Glutamatergic neuron (in vitro differentiated cells): ENCODE results near the gene STIM2. TPM values are rescaled to one million over a fixed set of nuclear protein-coding genes. Genes with fewer than 3 reads are reported as not detected.

Experiments
- DNase-seq: peaks from one replicate; pipeline ENCODE4 v3.0.0; 2022
- H3K27ac Mint-ChIP-seq: one replicate; pipeline ENCODE4 v1.8.0; 2020; ENCODE audit warnings: mild to moderate bottlenecking, mixed read lengths, inconsistent platforms; ENCODE audit not compliant: unreplicated experiment
- H3K27me3 Mint-ChIP-seq: one replicate; pipeline ENCODE4 v1.8.0; 2020; ENCODE audit warnings: mild to moderate bottlenecking, moderate library complexity, mixed read lengths, inconsistent platforms; ENCODE audit not compliant: unreplicated experiment
- H3K36me3 Mint-ChIP-seq: one replicate; pipeline ENCODE4 v1.8.0; 2020; ENCODE audit warnings: mild to moderate bottlenecking, mixed read lengths, inconsistent platforms; ENCODE audit not compliant: unreplicated experiment
- H3K4me1 Mint-ChIP-seq: one replicate; pipeline ENCODE4 v1.8.0; 2020; ENCODE audit warnings: mild to moderate bottlenecking, low read depth, mixed read lengths, inconsistent platforms; ENCODE audit not compliant: unreplicated experiment
- H3K4me3 Mint-ChIP-seq: one replicate; pipeline ENCODE4 v1.8.0; 2020; ENCODE audit warnings: mild to moderate bottlenecking, mixed read lengths, inconsistent platforms; ENCODE audit not compliant: unreplicated experiment
- H3K9me3 Mint-ChIP-seq: one replicate; pipeline ENCODE4 v1.8.0; 2020; ENCODE audit warnings: mild to moderate bottlenecking, moderate library complexity, mixed read lengths, inconsistent platforms; ENCODE audit not compliant: unreplicated experiment
- total RNA-seq: library from RNA; stranded (reverse); fragmentation: NEBNext Ultra II Directional; extraction: Animal tissue kit (Norgen Biotek cat#: 25700); gene quantifications from one replicate; pipeline ENCODE4 v1.2.1, GENCODE V29; 2021; ENCODE audit not compliant: unreplicated experiment
- TF ChIP-seq, protein P1 (sequence below): fragments of 200-600 bp; sonication (generic); IDR thresholded peaks from one replicate; pipeline ENCODE4 v1.5.0; 2021; ENCODE audit not compliant: partially characterized antibody, unreplicated experiment

STIM2 gene
- total RNA-seq, 1 donor from 2014 or later, result 28.2 TPM

GRCh38 chr4:26864899-26865298 is 4.3 kb downstream of the STIM2 start:
- H3K27ac Mint-ChIP-seq, result peak overlapping the region; percentile 52
- H3K4me1 Mint-ChIP-seq, result peaks cover 33% of the 10 kb centered on the region
- peaks cover 8% of the 10 kb centered on the region for H3K9me3 Mint-ChIP-seq
- no peak for DNase-seq
- peaks cover 3% of the 10 kb centered on the region for H3K27me3 Mint-ChIP-seq
- TF ChIP-seq, protein P1, sequence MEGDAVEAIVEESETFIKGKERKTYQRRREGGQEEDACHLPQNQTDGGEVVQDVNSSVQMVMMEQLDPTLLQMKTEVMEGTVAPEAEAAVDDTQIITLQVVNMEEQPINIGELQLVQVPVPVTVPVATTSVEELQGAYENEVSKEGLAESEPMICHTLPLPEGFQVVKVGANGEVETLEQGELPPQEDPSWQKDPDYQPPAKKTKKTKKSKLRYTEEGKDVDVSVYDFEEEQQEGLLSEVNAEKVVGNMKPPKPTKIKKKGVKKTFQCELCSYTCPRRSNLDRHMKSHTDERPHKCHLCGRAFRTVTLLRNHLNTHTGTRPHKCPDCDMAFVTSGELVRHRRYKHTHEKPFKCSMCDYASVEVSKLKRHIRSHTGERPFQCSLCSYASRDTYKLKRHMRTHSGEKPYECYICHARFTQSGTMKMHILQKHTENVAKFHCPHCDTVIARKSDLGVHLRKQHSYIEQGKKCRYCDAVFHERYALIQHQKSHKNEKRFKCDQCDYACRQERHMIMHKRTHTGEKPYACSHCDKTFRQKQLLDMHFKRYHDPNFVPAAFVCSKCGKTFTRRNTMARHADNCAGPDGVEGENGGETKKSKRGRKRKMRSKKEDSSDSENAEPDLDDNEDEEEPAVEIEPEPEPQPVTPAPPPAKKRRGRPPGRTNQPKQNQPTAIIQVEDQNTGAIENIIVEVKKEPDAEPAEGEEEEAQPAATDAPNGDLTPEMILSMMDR, result no peak
- peak overlapping the region; percentile 61 for H3K4me3 Mint-ChIP-seq
- no peaks in the 10 kb centered on the region for H3K36me3 Mint-ChIP-seq

GRCh38 chr4:26866203-26866602 is 5.6 kb downstream of the STIM2 start:
- H3K27me3 Mint-ChIP-seq, result peaks cover 3% of the 10 kb centered on the region
- peaks cover 36% of the 10 kb centered on the region for H3K4me1 Mint-ChIP-seq
- no peak for DNase-seq
- no peaks in the 10 kb centered on the region for H3K36me3 Mint-ChIP-seq
- no peak overlapping the region for H3K27ac Mint-ChIP-seq
- TF ChIP-seq, protein P1, result no peak
- no peak overlapping the region for H3K4me3 Mint-ChIP-seq
- peaks cover 6% of the 10 kb centered on the region for H3K9me3 Mint-ChIP-seq

- no peaks in the 10 kb centered on the region for H3K36me3 Mint-ChIP-seq
- peaks cover 1% of the 10 kb centered on the region for H3K9me3 Mint-ChIP-seq
- TF ChIP-seq, protein P1, result no peak
- H3K4me3 Mint-ChIP-seq, result no peak overlapping the region
- H3K27me3 Mint-ChIP-seq, result no peaks in the 10 kb centered on the region
- DNase-seq, result no peak
- H3K4me1 Mint-ChIP-seq, result peaks cover 36% of the 10 kb centered on the region
- H3K27ac Mint-ChIP-seq, result no peak overlapping the region
Measured at GRCh38 chr4:26866781-26867180, 6.1 kb downstream of the STIM2 start.

DNA sequence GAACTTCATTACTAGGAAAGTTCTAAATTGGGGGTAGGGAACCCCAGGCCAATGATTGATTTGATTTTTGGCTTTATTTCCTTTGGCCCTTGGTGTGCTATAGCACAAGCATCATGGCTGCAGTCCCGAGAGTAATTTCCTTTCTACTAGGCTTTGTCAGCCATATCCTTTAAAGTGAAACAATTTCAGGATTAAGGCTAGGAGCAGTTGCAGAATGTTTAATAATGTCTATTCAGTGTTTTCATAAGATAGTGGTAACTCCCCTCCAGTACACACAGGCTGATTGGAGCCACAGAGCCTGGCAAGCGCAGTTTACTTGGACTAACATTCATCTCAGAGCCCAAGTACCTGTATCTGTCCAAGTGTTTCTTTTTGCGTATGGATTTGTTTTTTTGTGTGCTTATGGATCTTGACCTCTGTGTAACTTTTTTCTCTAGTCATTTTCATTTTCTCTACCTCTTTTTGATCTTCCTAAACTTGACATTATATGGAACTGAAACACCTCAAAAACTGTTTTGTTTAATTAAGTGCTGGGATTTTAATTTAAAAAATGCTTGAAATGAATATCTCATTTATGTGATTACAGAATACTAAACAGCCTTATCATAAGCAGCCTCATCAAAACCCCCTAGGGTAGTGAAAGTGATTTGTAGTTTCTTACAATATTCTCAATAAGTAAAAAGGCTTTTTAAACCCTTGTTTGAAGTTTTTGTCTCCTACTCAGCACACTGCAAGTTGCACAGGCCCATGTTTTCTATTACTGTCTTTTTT is 7.5 kb downstream of the STIM2 start:
- H3K4me1 Mint-ChIP-seq, result peaks cover 28% of the 10 kb centered on the region
- H3K27me3 Mint-ChIP-seq, result no peaks in the 10 kb centered on the region
- no peak for DNase-seq
- H3K36me3 Mint-ChIP-seq, result no peaks in the 10 kb centered on the region
- H3K4me3 Mint-ChIP-seq, result no peak overlapping the region
- H3K9me3 Mint-ChIP-seq, result peaks cover 2% of the 10 kb centered on the region
- no peak overlapping the region for H3K27ac Mint-ChIP-seq
- TF ChIP-seq, protein P1, result no peak

- H3K4me3 Mint-ChIP-seq, result no peak overlapping the region
- no peak for DNase-seq
- H3K4me1 Mint-ChIP-seq, result peaks cover 22% of the 10 kb centered on the region
- H3K36me3 Mint-ChIP-seq, result no peaks in the 10 kb centered on the region
- H3K27me3 Mint-ChIP-seq, result no peaks in the 10 kb centered on the region
- H3K27ac Mint-ChIP-seq, result no peak overlapping the region
- peaks cover 2% of the 10 kb centered on the region for H3K9me3 Mint-ChIP-seq
- TF ChIP-seq, protein P1, result no peak
Measured at GRCh38 chr4:26870576-26871262, 10.1 kb downstream of the STIM2 start.
